Activated naive CD4-positive, alpha-beta T cell treated with anti-CD3 and anti-CD28 coated beads, Interleukin-2, amount 50 U/mL, for 16 hours (primary cell): ENCODE data around the gene XYLT1.
"Not testable (repeated sequence)": the region's sequence is repeated elsewhere in the genome, so short reads cannot be mapped to it uniquely, and the experiment has no call there.

Experiments
- DNase-seq: peaks from one replicate; pipeline ENCODE4 v3.0.0-alpha.2; 2020

XYLT1 gene

GRCh38 chr16:17328932-17329331 lies 141.8 kb downstream of the XYLT1 start:
- DNase-seq: no peak

- no peak for DNase-seq
These were observed 143.0 kb downstream of the XYLT1 start for GRCh38 chr16:17327664-17328335.

- no peak for DNase-seq
These were observed 145.2 kb downstream of the XYLT1 start for GRCh38 chr16:17325476-17326143.

- DNase-seq: no peak
These were observed 146.3 kb downstream of the XYLT1 start for GRCh38 chr16:17324451-17324850.

- no peak for DNase-seq
These were observed 147.6 kb downstream of the XYLT1 start for GRCh38 chr16:17323171-17323570.

- DNase-seq: no peak
These were observed 148.9 kb downstream of the XYLT1 start for GRCh38 chr16:17321824-17322223.

GRCh38 chr16:17320009-17320408 lies 150.8 kb downstream of the XYLT1 start:
- no peak for DNase-seq

- no peak for DNase-seq
These were observed 152.5 kb downstream of the XYLT1 start for GRCh38 chr16:17318238-17318637.

- no peak for DNase-seq
These were observed 154.8 kb downstream of the XYLT1 start for GRCh38 chr16:17316005-17316404.

- no peak for DNase-seq
These were observed 156.8 kb downstream of the XYLT1 start for GRCh38 chr16:17313793-17314547.

GRCh38 chr16:17313085-17313611 lies 157.6 kb downstream of the XYLT1 start:
- no peak for DNase-seq

GRCh38 chr16:17312094-17312710 lies 158.6 kb downstream of the XYLT1 start:
- DNase-seq: no peak

GRCh38 chr16:17311333-17312093 lies 159.2 kb downstream of the XYLT1 start:
- no peak for DNase-seq

- no peak for DNase-seq
These were observed 161.2 kb downstream of the XYLT1 start for GRCh38 chr16:17309510-17309909.

GRCh38 chr16:17308186-17308585 lies 162.6 kb downstream of the XYLT1 start:
- DNase-seq: no peak

GRCh38 chr16:17307504-17307903 lies 163.3 kb downstream of the XYLT1 start:
- no peak for DNase-seq

- DNase-seq: no peak
These were observed 164.0 kb downstream of the XYLT1 start for GRCh38 chr16:17306745-17307144.

GRCh38 chr16:17306211-17306610 lies 164.5 kb downstream of the XYLT1 start:
- not testable (repeated sequence) for DNase-seq

- peak; percentile 15 for DNase-seq
These were observed 165.1 kb downstream of the XYLT1 start for GRCh38 chr16:17305694-17306093.

- no peak for DNase-seq
These were observed 166.2 kb downstream of the XYLT1 start for GRCh38 chr16:17304491-17305119.

GRCh38 chr16:17304106-17304490 lies 166.7 kb downstream of the XYLT1 start:
- DNase-seq: no peak

- no peak for DNase-seq
These were observed 167.7 kb downstream of the XYLT1 start for GRCh38 chr16:17303101-17303500.
